Measurements from ENCODE around the gene JPH3.

JPH3 gene

GRCh38 chr16:87688876-87689815 is 86.8 kb downstream of the JPH3 start:
- H3K4me3 ChIP-seq (ENCODE audit: low read length) = no peak overlapping the region
- H3K27ac ChIP-seq (ENCODE audit: low read length) = no peak overlapping the region
- no peaks in the 10 kb centered on the region for H3K9me3 ChIP-seq (ENCODE audit: control insufficient read depth, low read depth, low read length)
- H3K27me3 ChIP-seq (ENCODE audit: control insufficient read depth, insufficient read depth, low read length) = no peaks in the 10 kb centered on the region
- H3K4me1 ChIP-seq (ENCODE audit: control insufficient read depth, low read depth, low read length) = no peaks in the 10 kb centered on the region
- H3K36me3 ChIP-seq (ENCODE audit: control insufficient read depth, low read depth, low read length) = peaks cover 3% of the 10 kb centered on the region
- H3K9ac ChIP-seq (ENCODE audit: low read length) = no peak overlapping the region

- Histone ChIP-seq H3K9ac (ENCODE audit: low read length) (no peak overlapping the region), H3K9me3 (ENCODE audit: control insufficient read depth, low read depth, low read length) (no peaks in the 10 kb centered on the region), H3K4me1 (ENCODE audit: control insufficient read depth, low read depth, low read length) (no peaks in the 10 kb centered on the region), H3K36me3 (ENCODE audit: control insufficient read depth, low read depth, low read length) (peaks cover 8% of the 10 kb centered on the region), H3K27me3 (ENCODE audit: control insufficient read depth, insufficient read depth, low read length) (no peaks in the 10 kb centered on the region), H3K27ac (ENCODE audit: low read length) (no peak overlapping the region), H3K4me3 (ENCODE audit: low read length) (no peak overlapping the region)
Measured at GRCh38 chr16:87689956-87690465, 87.7 kb downstream of the JPH3 start.

- Histone ChIP-seq H3K4me1 (ENCODE audit: control insufficient read depth, low read depth, low read length) (no peaks in the 10 kb centered on the region), H3K36me3 (ENCODE audit: control insufficient read depth, low read depth, low read length) (peaks cover 19% of the 10 kb centered on the region), H3K4me3 (ENCODE audit: low read length) (no peak overlapping the region), H3K27ac (ENCODE audit: low read length) (no peak overlapping the region), H3K9ac (ENCODE audit: low read length) (no peak overlapping the region), H3K9me3 (ENCODE audit: control insufficient read depth, low read depth, low read length) (no peaks in the 10 kb centered on the region), H3K27me3 (ENCODE audit: control insufficient read depth, insufficient read depth, low read length) (no peaks in the 10 kb centered on the region)
Measured at GRCh38 chr16:87690911-87691685, 88.8 kb downstream of the JPH3 start.

- Histone ChIP-seq H3K27me3 (ENCODE audit: control insufficient read depth, insufficient read depth, low read length) (no peaks in the 10 kb centered on the region), H3K4me1 (ENCODE audit: control insufficient read depth, low read depth, low read length) (no peaks in the 10 kb centered on the region), H3K9ac (ENCODE audit: low read length) (no peak overlapping the region), H3K4me3 (ENCODE audit: low read length) (no peak overlapping the region), H3K36me3 (ENCODE audit: control insufficient read depth, low read depth, low read length) (peaks cover 23% of the 10 kb centered on the region), H3K9me3 (ENCODE audit: control insufficient read depth, low read depth, low read length) (no peaks in the 10 kb centered on the region), H3K27ac (ENCODE audit: low read length) (no peak overlapping the region)
Measured at GRCh38 chr16:87691686-87692079, 89.4 kb downstream of the JPH3 start.

- no peaks in the 10 kb centered on the region for H3K4me1 ChIP-seq (ENCODE audit: control insufficient read depth, low read depth, low read length)
- H3K27ac ChIP-seq (ENCODE audit: low read length) = no peak overlapping the region
- no peak overlapping the region for H3K4me3 ChIP-seq (ENCODE audit: low read length)
- no peaks in the 10 kb centered on the region for H3K27me3 ChIP-seq (ENCODE audit: control insufficient read depth, insufficient read depth, low read length)
- H3K9ac ChIP-seq (ENCODE audit: low read length) = no peak overlapping the region
- peaks cover 23% of the 10 kb centered on the region for H3K36me3 ChIP-seq (ENCODE audit: control insufficient read depth, low read depth, low read length)
- H3K9me3 ChIP-seq (ENCODE audit: control insufficient read depth, low read depth, low read length) = no peaks in the 10 kb centered on the region
Measured at GRCh38 chr16:87692176-87692575, 89.9 kb downstream of the JPH3 start.

GRCh38 chr16:87692756-87693155 is 90.4 kb downstream of the JPH3 start:
- Histone ChIP-seq H3K36me3 (ENCODE audit: control insufficient read depth, low read depth, low read length) (peaks cover 27% of the 10 kb centered on the region), H3K4me1 (ENCODE audit: control insufficient read depth, low read depth, low read length) (no peaks in the 10 kb centered on the region), H3K27ac (ENCODE audit: low read length) (no peak overlapping the region), H3K9me3 (ENCODE audit: control insufficient read depth, low read depth, low read length) (no peaks in the 10 kb centered on the region), H3K9ac (ENCODE audit: low read length) (no peak overlapping the region), H3K4me3 (ENCODE audit: low read length) (no peak overlapping the region), H3K27me3 (ENCODE audit: control insufficient read depth, insufficient read depth, low read length) (no peaks in the 10 kb centered on the region)

- no peak overlapping the region for H3K27ac ChIP-seq (ENCODE audit: low read length)
- H3K4me3 ChIP-seq (ENCODE audit: low read length) = no peak overlapping the region
- H3K4me1 ChIP-seq (ENCODE audit: control insufficient read depth, low read depth, low read length) = no peaks in the 10 kb centered on the region
- H3K9ac ChIP-seq (ENCODE audit: low read length) = no peak overlapping the region
- H3K9me3 ChIP-seq (ENCODE audit: control insufficient read depth, low read depth, low read length) = no peaks in the 10 kb centered on the region
- H3K27me3 ChIP-seq (ENCODE audit: control insufficient read depth, insufficient read depth, low read length) = no peaks in the 10 kb centered on the region
- H3K36me3 ChIP-seq (ENCODE audit: control insufficient read depth, low read depth, low read length) = peaks cover 27% of the 10 kb centered on the region
Measured at GRCh38 chr16:87693827-87694226, 91.5 kb downstream of the JPH3 start.

- Histone ChIP-seq H3K27ac (ENCODE audit: low read length) (no peak overlapping the region), H3K36me3 (ENCODE audit: control insufficient read depth, low read depth, low read length) (peaks cover 32% of the 10 kb centered on the region), H3K9ac (ENCODE audit: low read length) (no peak overlapping the region), H3K4me3 (ENCODE audit: low read length) (no peak overlapping the region), H3K4me1 (ENCODE audit: control insufficient read depth, low read depth, low read length) (no peaks in the 10 kb centered on the region), H3K27me3 (ENCODE audit: control insufficient read depth, insufficient read depth, low read length) (no peaks in the 10 kb centered on the region), H3K9me3 (ENCODE audit: control insufficient read depth, low read depth, low read length) (no peaks in the 10 kb centered on the region)
Measured at GRCh38 chr16:87694441-87695125, 92.3 kb downstream of the JPH3 start.

- Histone ChIP-seq H3K4me3 (ENCODE audit: low read length) (no peak overlapping the region), H3K36me3 (ENCODE audit: control insufficient read depth, low read depth, low read length) (peaks cover 39% of the 10 kb centered on the region), H3K27ac (ENCODE audit: low read length) (no peak overlapping the region), H3K4me1 (ENCODE audit: control insufficient read depth, low read depth, low read length) (no peaks in the 10 kb centered on the region), H3K9me3 (ENCODE audit: control insufficient read depth, low read depth, low read length) (no peaks in the 10 kb centered on the region), H3K27me3 (ENCODE audit: control insufficient read depth, insufficient read depth, low read length) (no peaks in the 10 kb centered on the region), H3K9ac (ENCODE audit: low read length) (no peak overlapping the region)
Measured at GRCh38 chr16:87695534-87695933, 93.2 kb downstream of the JPH3 start.

- Histone ChIP-seq H3K9me3 (ENCODE audit: control insufficient read depth, low read depth, low read length) (no peaks in the 10 kb centered on the region), H3K27ac (ENCODE audit: low read length) (no peak overlapping the region), H3K9ac (ENCODE audit: low read length) (no peak overlapping the region), H3K4me3 (ENCODE audit: low read length) (no peak overlapping the region), H3K36me3 (ENCODE audit: control insufficient read depth, low read depth, low read length) (peaks cover 44% of the 10 kb centered on the region), H3K4me1 (ENCODE audit: control insufficient read depth, low read depth, low read length) (no peaks in the 10 kb centered on the region), H3K27me3 (ENCODE audit: control insufficient read depth, insufficient read depth, low read length) (no peaks in the 10 kb centered on the region)
Measured at GRCh38 chr16:87696726-87697125, 94.4 kb downstream of the JPH3 start.

- no peaks in the 10 kb centered on the region for H3K27me3 ChIP-seq (ENCODE audit: control insufficient read depth, insufficient read depth, low read length)
- no peaks in the 10 kb centered on the region for H3K9me3 ChIP-seq (ENCODE audit: control insufficient read depth, low read depth, low read length)
- no peak overlapping the region for H3K4me3 ChIP-seq (ENCODE audit: low read length)
- H3K36me3 ChIP-seq (ENCODE audit: control insufficient read depth, low read depth, low read length) = peaks cover 44% of the 10 kb centered on the region
- no peak overlapping the region for H3K27ac ChIP-seq (ENCODE audit: low read length)
- no peak overlapping the region for H3K9ac ChIP-seq (ENCODE audit: low read length)
- no peaks in the 10 kb centered on the region for H3K4me1 ChIP-seq (ENCODE audit: control insufficient read depth, low read depth, low read length)
Measured at GRCh38 chr16:87697256-87697655, 94.9 kb downstream of the JPH3 start.
